Measurements from ENCODE around the gene CNTNAP2. TPM values are rescaled to one million over a fixed set of nuclear protein-coding genes. Genes with fewer than 3 reads are reported as not detected.
A peak's percentile ranks its signal among the peaks of the same experiment; 100 is the strongest.

Gene CNTNAP2
- total RNA-seq, 4 donors from 2014 or later, result 0.25 to 0.89 (median 0.30) TPM; not detected in 1

DNA sequence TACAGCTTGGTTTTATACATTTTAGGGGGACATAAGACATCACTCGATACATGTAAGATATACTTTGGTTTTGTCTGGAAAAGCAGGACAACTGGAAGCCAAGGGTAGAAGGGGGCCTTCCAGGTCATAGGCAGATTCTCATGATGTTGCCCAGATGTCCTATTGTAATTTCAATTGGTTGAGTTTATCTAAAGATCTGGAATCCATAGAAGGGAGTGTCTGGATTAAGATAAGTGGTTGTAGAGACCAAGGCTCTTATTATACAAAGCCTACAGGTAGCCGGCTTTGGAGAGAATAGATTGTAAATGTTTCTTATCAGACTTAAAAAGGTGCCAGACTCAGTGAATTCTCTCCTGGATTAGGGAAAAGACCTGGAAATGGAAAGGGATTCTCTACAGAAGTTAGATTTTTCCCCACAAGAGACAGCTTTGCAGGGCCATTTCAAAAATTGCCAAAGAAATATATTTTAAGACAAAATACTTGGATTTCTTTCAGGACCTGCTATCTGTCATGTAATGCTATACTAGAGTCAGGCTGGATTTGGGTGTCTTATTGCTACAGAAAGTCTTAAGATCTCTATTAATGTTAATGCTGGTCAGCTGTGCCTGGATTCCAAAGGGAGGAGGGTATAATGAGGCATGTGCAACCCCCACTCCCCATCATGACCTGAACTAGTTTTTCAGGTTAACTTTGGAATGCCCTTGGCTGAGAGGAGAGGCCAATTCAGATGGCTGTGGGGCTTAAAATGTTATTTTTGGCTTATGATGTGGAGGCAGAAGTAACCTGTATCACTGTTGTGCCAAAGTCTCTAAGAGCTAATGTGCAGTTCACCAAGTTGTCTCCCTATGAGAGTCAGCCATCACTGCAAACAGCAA is 1962.8 kb downstream of the CNTNAP2 start:
- WGBS, result 86% methylated on average over 2 of the region's 2 CpGs
- H3K9me3 ChIP-seq, result no peaks in the 10 kb centered on the region
- no peak for DNase-seq (ENCODE audit: low spot score in 2 of 2)
- H3K4me3 ChIP-seq, result no peak overlapping the region
- no peaks in the 10 kb centered on the region for H3K4me1 ChIP-seq
- H3K36me3 ChIP-seq, result no peaks in the 10 kb centered on the region
- TF ChIP-seq POLR2AphosphoS5 (IDR thresholded peaks at IDR 0.05) (no peak), EP300 (IDR thresholded peaks at IDR 0.05) (no peak), POLR2A (IDR thresholded peaks at IDR 0.05) (no peak)
- TF ChIP-seq, protein P1, sequence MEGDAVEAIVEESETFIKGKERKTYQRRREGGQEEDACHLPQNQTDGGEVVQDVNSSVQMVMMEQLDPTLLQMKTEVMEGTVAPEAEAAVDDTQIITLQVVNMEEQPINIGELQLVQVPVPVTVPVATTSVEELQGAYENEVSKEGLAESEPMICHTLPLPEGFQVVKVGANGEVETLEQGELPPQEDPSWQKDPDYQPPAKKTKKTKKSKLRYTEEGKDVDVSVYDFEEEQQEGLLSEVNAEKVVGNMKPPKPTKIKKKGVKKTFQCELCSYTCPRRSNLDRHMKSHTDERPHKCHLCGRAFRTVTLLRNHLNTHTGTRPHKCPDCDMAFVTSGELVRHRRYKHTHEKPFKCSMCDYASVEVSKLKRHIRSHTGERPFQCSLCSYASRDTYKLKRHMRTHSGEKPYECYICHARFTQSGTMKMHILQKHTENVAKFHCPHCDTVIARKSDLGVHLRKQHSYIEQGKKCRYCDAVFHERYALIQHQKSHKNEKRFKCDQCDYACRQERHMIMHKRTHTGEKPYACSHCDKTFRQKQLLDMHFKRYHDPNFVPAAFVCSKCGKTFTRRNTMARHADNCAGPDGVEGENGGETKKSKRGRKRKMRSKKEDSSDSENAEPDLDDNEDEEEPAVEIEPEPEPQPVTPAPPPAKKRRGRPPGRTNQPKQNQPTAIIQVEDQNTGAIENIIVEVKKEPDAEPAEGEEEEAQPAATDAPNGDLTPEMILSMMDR (IDR thresholded peaks at IDR 0.05), result no peak
- H3K27me3 ChIP-seq, result no peaks in the 10 kb centered on the region
- H3K27ac ChIP-seq, result no peak overlapping the region

DNA sequence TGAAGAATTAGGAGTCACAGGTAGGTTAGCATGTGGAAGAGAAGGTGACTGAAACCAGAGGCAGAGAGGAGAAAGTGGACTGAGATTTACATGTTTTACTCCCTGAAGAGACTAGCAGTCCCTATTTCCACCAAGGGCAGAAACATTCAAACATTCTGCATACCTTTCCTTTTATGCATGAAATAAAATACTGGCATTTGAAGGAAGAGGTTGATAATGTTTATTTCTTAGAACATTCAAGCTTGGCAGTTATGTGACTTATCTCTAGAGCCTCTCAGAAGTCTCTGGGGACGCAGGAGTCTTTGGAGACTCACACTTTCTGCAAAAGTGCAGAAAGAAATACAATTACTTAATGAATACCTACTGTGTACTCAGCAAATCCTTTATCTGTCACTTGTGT is 1966.8 kb downstream of the CNTNAP2 start:
- no peak for TF ChIP-seq POLR2A (IDR thresholded peaks at IDR 0.05)
- TF ChIP-seq, protein P1 (IDR thresholded peaks at IDR 0.05), result no peak
- no peak for TF ChIP-seq EP300 (IDR thresholded peaks at IDR 0.05)
- no peak for TF ChIP-seq POLR2AphosphoS5 (IDR thresholded peaks at IDR 0.05)
- WGBS, result 43% methylated on average over 1 of the region's 1 CpG
- Histone ChIP-seq H3K9me3 (no peaks in the 10 kb centered on the region), H3K4me1 (no peaks in the 10 kb centered on the region), H3K4me3 (no peak overlapping the region), H3K36me3 (no peaks in the 10 kb centered on the region), H3K27ac (no peak overlapping the region), H3K27me3 (no peaks in the 10 kb centered on the region)
- DNase-seq (ENCODE audit: low spot score in 2 of 2), result no peak

DNA sequence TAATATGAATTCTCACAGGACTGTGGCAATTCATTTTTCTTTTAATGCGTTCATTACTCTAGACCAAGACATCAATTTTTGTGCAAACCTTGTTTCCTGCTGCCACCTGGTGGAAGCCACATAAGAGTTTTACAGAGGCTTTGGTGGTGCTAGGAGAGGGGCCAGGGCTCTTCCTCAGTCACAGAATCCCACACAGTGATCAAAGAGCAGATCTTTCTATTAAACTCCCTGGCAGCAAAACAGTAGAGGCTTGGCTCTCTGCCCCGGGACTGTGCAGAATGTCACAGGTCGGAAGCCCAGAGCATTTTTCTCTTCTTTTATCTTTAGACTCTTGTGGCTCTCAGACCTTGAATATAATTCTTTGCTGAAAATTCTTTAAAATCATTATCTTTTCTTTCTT is 1967.5 kb downstream of the CNTNAP2 start:
- Histone ChIP-seq H3K27me3 (no peaks in the 10 kb centered on the region), H3K4me3 (no peak overlapping the region), H3K4me1 (no peaks in the 10 kb centered on the region), H3K36me3 (no peaks in the 10 kb centered on the region), H3K27ac (no peak overlapping the region), H3K9me3 (no peaks in the 10 kb centered on the region)
- 6% methylated on average over 3 of the region's 3 CpGs for whole genome bisulfite sequencing
- TF ChIP-seq, protein P1 (IDR thresholded peaks at IDR 0.05), result peak in 1 of 2 donors; percentile 31
- TF ChIP-seq POLR2A (IDR thresholded peaks at IDR 0.05), result no peak
- no peak for DNase-seq (ENCODE audit: low spot score in 2 of 2)

DNA sequence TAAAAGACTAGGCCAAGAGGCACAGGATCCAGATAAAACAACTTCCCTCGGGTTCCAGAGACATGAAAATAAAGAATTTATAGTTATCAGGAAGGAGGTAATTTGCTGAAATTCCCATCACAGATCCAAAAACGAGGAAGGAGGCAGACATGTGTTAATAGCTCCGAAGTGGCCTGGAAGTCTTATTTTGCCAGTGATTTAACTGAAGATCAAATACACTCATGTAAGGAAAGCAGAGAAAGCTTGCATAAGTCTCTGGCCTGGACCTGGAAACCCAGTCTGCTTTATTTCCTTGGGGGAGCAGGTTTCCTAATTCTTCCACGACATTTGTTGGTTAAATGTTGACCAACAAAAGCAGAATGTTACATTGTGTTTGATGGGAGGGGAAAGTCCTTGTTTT is 1975.3 kb downstream of the CNTNAP2 start:
- H3K27me3 ChIP-seq, result no peaks in the 10 kb centered on the region
- no peak overlapping the region for H3K4me3 ChIP-seq
- no peak for DNase-seq (ENCODE audit: low spot score in 2 of 2)
- TF ChIP-seq POLR2A (IDR thresholded peaks at IDR 0.05), result no peak
- TF ChIP-seq EP300 (IDR thresholded peaks at IDR 0.05), result no peak
- TF ChIP-seq, protein P1 (IDR thresholded peaks at IDR 0.05), result no peak
- no peak for TF ChIP-seq POLR2AphosphoS5 (IDR thresholded peaks at IDR 0.05)
- H3K4me1 ChIP-seq, result no peaks in the 10 kb centered on the region
- 39% methylated on average over 4 of the region's 4 CpGs for WGBS
- no peaks in the 10 kb centered on the region for H3K36me3 ChIP-seq
- no peak overlapping the region for H3K27ac ChIP-seq
- no peaks in the 10 kb centered on the region for H3K9me3 ChIP-seq

DNA sequence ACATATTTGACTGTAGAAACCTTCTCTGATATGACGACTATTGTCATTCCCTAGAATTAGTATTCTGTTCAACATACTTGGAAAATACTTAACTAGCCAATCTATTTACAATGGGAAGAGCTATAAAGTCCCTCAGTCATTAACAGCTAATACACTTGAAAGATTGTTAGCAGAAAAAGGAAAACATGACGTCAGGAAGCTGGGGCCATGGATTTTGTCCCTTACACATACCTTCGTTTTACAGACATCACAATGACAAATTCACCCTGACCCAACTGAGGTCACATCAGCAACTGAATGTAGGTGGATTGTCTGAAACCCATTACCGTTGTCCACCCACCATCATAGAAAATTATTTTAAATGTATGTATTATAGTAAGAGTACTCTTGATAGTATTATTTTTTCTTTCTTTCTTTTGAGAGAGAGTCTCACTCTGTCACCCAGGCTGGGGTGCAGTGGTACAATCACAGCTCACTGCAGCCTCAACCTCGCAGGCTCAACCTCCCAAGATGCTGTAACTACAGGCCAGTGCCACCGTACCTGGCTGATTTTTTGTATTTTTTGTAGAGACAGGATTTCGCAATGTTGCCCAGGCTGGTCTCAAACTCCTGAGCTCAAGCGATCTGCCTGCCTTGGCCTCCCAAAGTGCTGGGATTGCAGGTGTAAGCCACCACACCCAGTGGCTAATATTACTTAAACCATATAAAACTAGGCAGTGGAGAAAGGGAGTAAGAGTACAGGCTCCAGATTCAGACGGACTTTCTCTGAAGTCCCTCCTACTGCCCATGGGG is 1977.0 kb downstream of the CNTNAP2 start:
- H3K27me3 ChIP-seq, result no peaks in the 10 kb centered on the region
- no peak overlapping the region for H3K27ac ChIP-seq
- DNase-seq (ENCODE audit: low spot score in 2 of 2), result no peak
- WGBS, result 81% methylated on average over 9 of the region's 9 CpGs
- no peaks in the 10 kb centered on the region for H3K4me1 ChIP-seq
- no peak for TF ChIP-seq EP300 (IDR thresholded peaks at IDR 0.05)
- TF ChIP-seq POLR2AphosphoS5 (IDR thresholded peaks at IDR 0.05), result no peak
- TF ChIP-seq POLR2A (IDR thresholded peaks at IDR 0.05), result no peak
- H3K4me3 ChIP-seq, result no peak overlapping the region
- no peaks in the 10 kb centered on the region for H3K36me3 ChIP-seq
- H3K9me3 ChIP-seq, result no peaks in the 10 kb centered on the region

Measured in suprapubic skin (tissue), 4 donors.